ENCODE data around the gene TNFRSF25. TPM values are rescaled to one million over a fixed set of nuclear protein-coding genes. Genes with fewer than 3 reads are reported as not detected.

TNFRSF25 gene
- total and polyA plus RNA-seq, 4 donors, result 4.9 to 19.8 (median 11.7) TPM

DNA sequence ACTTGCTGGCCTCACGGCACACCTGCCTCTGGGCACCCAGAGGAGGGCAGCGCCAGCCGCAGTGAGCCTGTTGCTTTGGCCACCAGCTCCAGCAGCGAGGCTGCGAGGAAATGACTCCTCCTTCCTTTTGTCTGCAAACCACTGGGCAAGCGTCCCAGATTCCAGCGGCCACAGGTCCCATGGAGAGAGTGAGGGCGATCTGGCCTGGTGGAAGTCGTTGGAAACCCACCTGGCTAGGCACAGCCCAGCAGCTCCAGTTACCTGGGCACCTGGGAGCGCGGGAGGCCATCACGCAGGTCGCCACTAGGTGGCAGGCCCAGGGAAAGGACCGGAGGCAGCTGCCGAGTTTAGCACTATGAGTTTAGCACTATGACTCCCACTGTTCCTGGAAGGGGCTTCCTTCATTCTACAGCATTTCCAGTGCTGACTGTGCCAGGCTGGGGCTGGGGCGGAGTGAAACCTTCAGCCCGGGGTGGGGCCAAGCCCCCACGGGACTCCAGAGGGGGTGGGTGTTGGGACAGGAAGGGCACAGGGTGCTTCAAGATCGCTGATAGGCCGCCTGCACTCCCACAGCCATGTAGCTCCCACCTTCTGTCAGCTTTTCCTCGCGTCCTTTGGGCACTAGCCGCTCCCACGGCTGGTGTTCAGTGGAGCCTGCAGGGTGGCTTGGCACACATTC lies 42.5 kb downstream of the TNFRSF25 start:
- whole genome bisulfite sequencing, 2 donors, result 6 to 8% methylated on average over 24 of the region's 24 CpGs
- H3K36me3 ChIP-seq (ENCODE audit: control insufficient read depth in 4 of 4, insufficient read depth in 4 of 4, low read length in 4 of 4), result no peaks in the 10 kb centered on the region
- ATAC-seq (ENCODE audit: insufficient read depth, low FRiP score) (no peak), DNase-seq (peak; percentile 25 to 49 (median 40))
- peaks cover 0 to 3% (median 0%) of the 10 kb centered on the region in 4 donors for H3K9me3 ChIP-seq (ENCODE audit: control insufficient read depth in 4 of 4, insufficient read depth in 3 of 4, low read length in 3 of 4)
- TF ChIP-seq, protein P1, sequence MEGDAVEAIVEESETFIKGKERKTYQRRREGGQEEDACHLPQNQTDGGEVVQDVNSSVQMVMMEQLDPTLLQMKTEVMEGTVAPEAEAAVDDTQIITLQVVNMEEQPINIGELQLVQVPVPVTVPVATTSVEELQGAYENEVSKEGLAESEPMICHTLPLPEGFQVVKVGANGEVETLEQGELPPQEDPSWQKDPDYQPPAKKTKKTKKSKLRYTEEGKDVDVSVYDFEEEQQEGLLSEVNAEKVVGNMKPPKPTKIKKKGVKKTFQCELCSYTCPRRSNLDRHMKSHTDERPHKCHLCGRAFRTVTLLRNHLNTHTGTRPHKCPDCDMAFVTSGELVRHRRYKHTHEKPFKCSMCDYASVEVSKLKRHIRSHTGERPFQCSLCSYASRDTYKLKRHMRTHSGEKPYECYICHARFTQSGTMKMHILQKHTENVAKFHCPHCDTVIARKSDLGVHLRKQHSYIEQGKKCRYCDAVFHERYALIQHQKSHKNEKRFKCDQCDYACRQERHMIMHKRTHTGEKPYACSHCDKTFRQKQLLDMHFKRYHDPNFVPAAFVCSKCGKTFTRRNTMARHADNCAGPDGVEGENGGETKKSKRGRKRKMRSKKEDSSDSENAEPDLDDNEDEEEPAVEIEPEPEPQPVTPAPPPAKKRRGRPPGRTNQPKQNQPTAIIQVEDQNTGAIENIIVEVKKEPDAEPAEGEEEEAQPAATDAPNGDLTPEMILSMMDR (IDR thresholded peaks at IDR 0.05; ENCODE audit: control extremely low read depth, extremely low read depth), result peak; percentile 40
- peaks cover 15 to 63% (median 48%) of the 10 kb centered on the region in 3 donors for H3K27me3 ChIP-seq (ENCODE audit: control insufficient read depth in 3 of 3, insufficient read depth in 3 of 3, low read length in 2 of 3)
- H3K4me1 ChIP-seq (ENCODE audit: control insufficient read depth in 5 of 5, insufficient read depth in 5 of 5, low read length in 5 of 5), result peaks cover 0 to 26% (median 7%) of the 10 kb centered on the region in 5 donors
- no peak overlapping the region for H3K9ac ChIP-seq (ENCODE audit: insufficient read depth in 1 of 2, low read length in 2 of 2)
- H3K27ac ChIP-seq (ENCODE audit: low read depth in 1 of 2, low read length in 1 of 2), result no peak overlapping the region
- no peak overlapping the region for H3K4me3 ChIP-seq

- Histone ChIP-seq H3K4me3 (no peak overlapping the region), H3K4me1 (ENCODE audit: control insufficient read depth in 5 of 5, insufficient read depth in 5 of 5, low read length in 5 of 5) (peaks cover 0 to 26% (median 7%) of the 10 kb centered on the region in 5 donors), H3K27ac (ENCODE audit: low read depth in 1 of 2, low read length in 1 of 2) (no peak overlapping the region), H3K9me3 (ENCODE audit: control insufficient read depth in 4 of 4, insufficient read depth in 3 of 4, low read length in 3 of 4) (peaks cover 0 to 3% (median 0%) of the 10 kb centered on the region in 4 donors), H3K9ac (ENCODE audit: insufficient read depth in 1 of 2, low read length in 2 of 2) (no peak overlapping the region), H3K27me3 (ENCODE audit: control insufficient read depth in 3 of 3, insufficient read depth in 3 of 3, low read length in 2 of 3) (peaks cover 6 to 77% (median 64%) of the 10 kb centered on the region in 3 donors), H3K36me3 (ENCODE audit: control insufficient read depth in 4 of 4, insufficient read depth in 4 of 4, low read length in 4 of 4) (no peaks in the 10 kb centered on the region)
- 48 to 74% methylated on average over 4 of the region's 4 CpGs for WGBS, 2 donors
- TF ChIP-seq, protein P1 (IDR thresholded peaks at IDR 0.05; ENCODE audit: control extremely low read depth, extremely low read depth), result no peak
- no peak for DNase-seq
- no peak for ATAC-seq (ENCODE audit: insufficient read depth, low FRiP score)
Observed at GRCh38 chr1:6421266-6421665, 44.7 kb downstream of the TNFRSF25 start.

GRCh38 chr1:6420454-6421042 lies 45.4 kb downstream of the TNFRSF25 start:
- Histone ChIP-seq H3K36me3 (ENCODE audit: control insufficient read depth in 4 of 4, insufficient read depth in 4 of 4, low read length in 4 of 4) (no peaks in the 10 kb centered on the region), H3K4me3 (no peak overlapping the region), H3K27ac (ENCODE audit: low read depth in 1 of 2, low read length in 1 of 2) (no peak overlapping the region), H3K9me3 (ENCODE audit: control insufficient read depth in 4 of 4, insufficient read depth in 3 of 4, low read length in 3 of 4) (peaks cover 0 to 3% (median 0%) of the 10 kb centered on the region in 4 donors), H3K27me3 (ENCODE audit: control insufficient read depth in 3 of 3, insufficient read depth in 3 of 3, low read length in 2 of 3) (peaks cover 6 to 76% (median 63%) of the 10 kb centered on the region in 3 donors), H3K4me1 (ENCODE audit: control insufficient read depth in 5 of 5, insufficient read depth in 5 of 5, low read length in 5 of 5) (peaks cover 0 to 26% (median 7%) of the 10 kb centered on the region in 5 donors), H3K9ac (ENCODE audit: insufficient read depth in 1 of 2, low read length in 2 of 2) (no peak overlapping the region)
- TF ChIP-seq, protein P1 (IDR thresholded peaks at IDR 0.05; ENCODE audit: control extremely low read depth, extremely low read depth), result no peak
- WGBS, 2 donors, result 5 to 6% methylated on average over 34 to 44 of the region's 44 CpGs
- ATAC-seq (ENCODE audit: insufficient read depth, low FRiP score), result no peak
- no peak for DNase-seq
